ENCODE measurements around the gene ARID1B. TPM values are rescaled to one million over a fixed set of nuclear protein-coding genes. Genes with fewer than 3 reads are reported as not detected.

ARID1B gene
- total and polyA plus RNA-seq, 2 of the 4 experiments (the other 2 are of a cell fraction), result 14.5 to 20.1 TPM

GRCh38 chr6:156919814-156920369 lies 142.7 kb downstream of the ARID1B start:
- Histone ChIP-seq H3K4me2 (ENCODE audit: low read depth, low read length) (no peak overlapping the region), H4K20me1 (ENCODE audit: insufficient read depth, low read length) (peaks cover 20% of the 10 kb centered on the region), H3K4ac (ENCODE audit: low read depth, low read length) (no peak overlapping the region; the same call in 1 of the 2 replicates), H3K18ac (ENCODE audit: low read depth, low read length) (no peak overlapping the region), H3K9me3 (ENCODE audit: control insufficient read depth, insufficient read depth, low read length) (no peaks in the 10 kb centered on the region), H3K4me3 (ENCODE audit: insufficient read depth, low read depth, low read length) (no peak overlapping the region), H2BK5ac (ENCODE audit: low read depth, low read length, poor library complexity, severe bottlenecking) (no peak overlapping the region), H3K23ac (ENCODE audit: low read depth, low read length) (no peak overlapping the region), H3K14ac (replicated peaks; ENCODE audit: low read depth, low read length) (no peak overlapping the region), H4K5ac (ENCODE audit: low read depth, low read length) (no peak overlapping the region), H2AK9ac (replicated peaks; ENCODE audit: low read depth, low read length, poor library complexity) (no peak overlapping the region), H3K27ac (ENCODE audit: insufficient read depth, low read length) (no peak overlapping the region), H2AK5ac (ENCODE audit: low read depth, low read length) (no peak overlapping the region), H3K56ac (ENCODE audit: extremely low read depth, insufficient read depth, low read length) (no peak overlapping the region), H3K27me3 (ENCODE audit: control insufficient read depth, insufficient read depth, low read length) (no peaks in the 10 kb centered on the region), H2BK15ac (ENCODE audit: low read depth, low read length) (no peak overlapping the region), H4K8ac (ENCODE audit: low read depth in 2 of 2, low read length in 2 of 2) (no peak overlapping the region), H2BK120ac (ENCODE audit: low read depth, low read length) (no peak overlapping the region), H2AFZ (replicated peaks; ENCODE audit: low read length, poor library complexity) (no peak overlapping the region), H2BK20ac (ENCODE audit: low read depth, low read length) (no peak overlapping the region), H3K9ac (ENCODE audit: low read depth, low read length) (no peak overlapping the region), H3K36me3 (ENCODE audit: control insufficient read depth, insufficient read depth, low read length) (peaks cover 2% of the 10 kb centered on the region; the same call in 1 of the 2 replicates), H3K79me1 (ENCODE audit: low read depth in 1 of 2, low read length in 2 of 2) (peaks cover 45 to 63% of the 10 kb centered on the region in 2 experiments), H3K4me1 (ENCODE audit: control insufficient read depth, insufficient read depth, low read length) (peaks cover 10% of the 10 kb centered on the region), H3K9me1 (ENCODE audit: insufficient read depth, low read length) (peaks cover 18% of the 10 kb centered on the region), H4K91ac (ENCODE audit: insufficient read depth, low read depth, low read length) (no peak overlapping the region)
- ATAC-seq (ENCODE audit: low read depth) (no peak), DNase-seq (no peak)
- intact Hi-C loops (cut with micrococcal nuclease), result loop anchor here (5.0 kb wide), 1 partner anchor 33 kb away; no protein-coding TSS in a partner anchor
- BruUV-seq (replicated peaks), result no TSS peak
- WGBS, 2 experiments (ENCODE audit: extremely low coverage in 2 of 2, insufficient read length in 1 of 2), result no CpG with 5 or more reads among the region's 5 CpGs
- POLR2A ChIA-PET (ENCODE audit: unreplicated experiment), result no interaction called here
- in situ Hi-C loops (cut with MboI; ENCODE audit: low sequenced_read_pairs), result no loop called here
- TF ChIP-seq CHD1 (IDR thresholded peaks at IDR 0.05; ENCODE audit: low read depth, low read length) (no peak), MAFK (IDR thresholded peaks at IDR 0.05; ENCODE audit: low read depth, low read length) (no peak), MXI1 (IDR thresholded peaks at IDR 0.05; ENCODE audit: borderline replicate concordance, low read depth, low read length) (no peak), CTCF (conservative IDR thresholded peaks at IDR 0.05; ENCODE audit: low read depth, low read length) (no peak), CEBPB (IDR thresholded peaks at IDR 0.05; ENCODE audit: low read depth, low read length) (no peak), RFX5 (IDR thresholded peaks at IDR 0.05; ENCODE audit: low read depth, low read length) (no peak)
- CTCF ChIA-PET, result no interaction called here
- dilution Hi-C loops (cut with HindIII; ENCODE audit: low sequenced_read_pairs, unreplicated experiment), result no loop called here

Measured in IMR-90 (cell line).